HG03159 (cell line): Measurements from ENCODE around the gene ETS1.
"Not testable (repeated sequence)": the region's sequence is repeated elsewhere in the genome, so short reads cannot be mapped to it uniquely, and the experiment has no call there.

ENCODE experiments used
- ATAC-seq: cut with Tn5 transposase; IDR thresholded peaks from one replicate; pipeline ENCODE4 v1.9.1; 2021; ENCODE audit warnings: mild to moderate bottlenecking, moderate library complexity; ENCODE audit not compliant: unreplicated experiment

The ETS1 gene

GRCh38 chr11:128448981-128449713 lies 138.2 kb downstream of the ETS1 start:
- ATAC-seq: no peak

GRCh38 chr11:128448200-128448886 lies 139.0 kb downstream of the ETS1 start:
- no peak for ATAC-seq

- no peak for ATAC-seq
Measured at GRCh38 chr11:128447233-128447632, 140.1 kb downstream of the ETS1 start.

GRCh38 chr11:128445921-128446320 lies 141.4 kb downstream of the ETS1 start:
- ATAC-seq: not testable (repeated sequence)

GRCh38 chr11:128437136-128437535 lies 150.2 kb downstream of the ETS1 start:
- ATAC-seq: no peak

- no peak for ATAC-seq
Measured at GRCh38 chr11:128434818-128435217, 152.5 kb downstream of the ETS1 start.

GRCh38 chr11:128434411-128434810 lies 152.9 kb downstream of the ETS1 start:
- ATAC-seq: no peak

- no peak for ATAC-seq
Measured at GRCh38 chr11:128432926-128433325, 154.4 kb downstream of the ETS1 start.

GRCh38 chr11:128431931-128432330 lies 155.4 kb downstream of the ETS1 start:
- no peak for ATAC-seq

GRCh38 chr11:128428935-128429334 lies 158.4 kb downstream of the ETS1 start:
- no peak for ATAC-seq

- no peak for ATAC-seq
Measured at GRCh38 chr11:128424851-128425285, 162.5 kb downstream of the ETS1 start.

GRCh38 chr11:128424271-128424711 lies 163.1 kb downstream of the ETS1 start:
- ATAC-seq: no peak

GRCh38 chr11:128422576-128423370 lies 164.6 kb downstream of the ETS1 start:
- ATAC-seq: peak; percentile 51

GRCh38 chr11:128421577-128422330 lies 165.6 kb downstream of the ETS1 start:
- no peak for ATAC-seq

GRCh38 chr11:128420951-128421350 lies 166.4 kb downstream of the ETS1 start:
- ATAC-seq: no peak

- no peak for ATAC-seq
Measured at GRCh38 chr11:128420265-128420664, 167.1 kb downstream of the ETS1 start.

- no peak for ATAC-seq
Measured at GRCh38 chr11:128419012-128419767, 168.2 kb downstream of the ETS1 start.

GRCh38 chr11:128417607-128418324 lies 169.6 kb downstream of the ETS1 start:
- no peak for ATAC-seq

GRCh38 chr11:128416976-128417375 lies 170.4 kb downstream of the ETS1 start:
- ATAC-seq: no peak
